ENCODE measurements around the gene ST6GAL2.

GRCh38 chr2:106830191-106830590 lies 55.8 kb downstream of the ST6GAL2 start:
- TF ChIP-seq CTCF (IDR thresholded peaks at IDR 0.05; ENCODE audit: control extremely low read depth in 1 of 3, insufficient read depth in 1 of 3, low read depth in 1 of 3, low read length in 3 of 3) (no peak), GABPA (IDR thresholded peaks at IDR 0.05; ENCODE audit: borderline replicate concordance, insufficient read depth, low read length) (no peak), POLR2A (IDR thresholded peaks at IDR 0.05; ENCODE audit: control extremely low read depth in 1 of 2, low read depth in 2 of 2, low read length in 2 of 2) (no peak), FOSL1 (IDR thresholded peaks at IDR 0.05; ENCODE audit: insufficient read depth, low read depth, low read length) (no peak), POU5F1 (IDR thresholded peaks at IDR 0.05; ENCODE audit: low read depth, low read length) (no peak), SP1 (IDR thresholded peaks at IDR 0.05; ENCODE audit: low read depth, low read length) (no peak), RFX5 (IDR thresholded peaks at IDR 0.05; ENCODE audit: borderline replicate concordance, low read depth, low read length) (no peak), EP300 (IDR thresholded peaks at IDR 0.05; ENCODE audit: borderline replicate concordance in 1 of 2, low read depth in 2 of 2, low read length in 2 of 2) (no peak), KDM1A (IDR thresholded peaks at IDR 0.05; ENCODE audit: borderline replicate concordance, low read length) (no peak), BRCA1 (IDR thresholded peaks at IDR 0.05; ENCODE audit: low read depth, low read length) (no peak), CHD2 (IDR thresholded peaks at IDR 0.05; ENCODE audit: low read length) (no peak), ZNF274 (IDR thresholded peaks at IDR 0.05; ENCODE audit: borderline replicate concordance, extremely low read depth, low read length) (no peak), EZH2 (IDR thresholded peaks at IDR 0.05; ENCODE audit: low read depth, low read length, severe bottlenecking) (no peak)

Data from H1 (cell line).